ENCODE results near the gene NCEH1. TPM values are rescaled to one million over a fixed set of nuclear protein-coding genes. Genes with fewer than 3 reads are reported as not detected.
"Not testable (repeated sequence)": the region's sequence is repeated elsewhere in the genome, so short reads cannot be mapped to it uniquely, and the experiment has no call there.

The NCEH1 gene
- total RNA-seq, 1 experiment from 2014 or later, result 11.5 TPM

DNA sequence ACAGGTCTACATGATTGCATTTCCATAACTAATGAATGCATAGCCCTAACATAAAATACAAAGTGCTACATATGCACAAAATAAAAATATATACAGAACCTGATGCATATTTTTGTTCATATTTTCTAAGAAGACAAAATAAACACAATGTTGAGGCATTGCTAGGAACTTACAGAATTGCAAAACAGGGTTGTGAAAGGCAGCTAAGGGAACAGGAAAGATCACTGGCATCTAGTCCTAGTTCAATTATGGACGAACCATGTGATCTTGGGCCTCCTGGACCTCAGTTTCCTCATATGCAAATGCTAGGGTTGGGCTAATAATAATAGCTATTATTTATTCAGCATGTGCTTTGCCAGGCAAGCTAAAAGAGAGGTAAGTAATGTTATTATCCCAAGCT is 15.5 kb upstream of the NCEH1 start:
- Histone ChIP-seq H3K9me2 (ENCODE audit: insufficient read depth) (no peaks in the 10 kb centered on the region), H2AFZ (ENCODE audit: low read depth, low read length, poor library complexity, severe bottlenecking) (no peak overlapping the region), H3K36me3 (ENCODE audit: control insufficient read depth in 1 of 2, insufficient read depth in 2 of 2, low read length in 2 of 2) (no peaks in the 10 kb centered on the region), H3K9me3 (ENCODE audit: control insufficient read depth in 1 of 2, insufficient read depth in 1 of 2, low read depth in 1 of 2, low read length in 2 of 2) (no peaks in the 10 kb centered on the region), H3K4me3 (replicated peaks in 1 of 2; ENCODE audit: low read depth in 1 of 2, low read length in 2 of 2) (no peak overlapping the region), H3K4me1 (ENCODE audit: control insufficient read depth in 1 of 2, insufficient read depth in 2 of 2, low read length in 2 of 2) (no peaks in the 10 kb centered on the region), H4K20me1 (ENCODE audit: insufficient read depth) (no peaks in the 10 kb centered on the region), H3K27ac (ENCODE audit: low read depth, low read length) (no peak overlapping the region), H3K9ac (ENCODE audit: low read length) (no peak overlapping the region), H3K79me2 (ENCODE audit: insufficient read depth, low read length) (no peaks in the 10 kb centered on the region), H3K4me2 (ENCODE audit: low read length) (no peak overlapping the region), H3K27me3 (ENCODE audit: insufficient read depth, low read length) (no peaks in the 10 kb centered on the region)
- intact Hi-C loops (cut with micrococcal nuclease), result no loop called here
- POLR2A ChIA-PET, result no interaction called here
- no peak for TF ChIP-seq CBX3 (IDR thresholded peaks at IDR 0.05; ENCODE audit: low read depth)
- no peak for TF ChIP-seq EGR1 (IDR thresholded peaks at IDR 0.05; ENCODE audit: low read depth)
- TF ChIP-seq EZH2 (IDR thresholded peaks at IDR 0.05), result no peak
- TF ChIP-seq, protein P1, sequence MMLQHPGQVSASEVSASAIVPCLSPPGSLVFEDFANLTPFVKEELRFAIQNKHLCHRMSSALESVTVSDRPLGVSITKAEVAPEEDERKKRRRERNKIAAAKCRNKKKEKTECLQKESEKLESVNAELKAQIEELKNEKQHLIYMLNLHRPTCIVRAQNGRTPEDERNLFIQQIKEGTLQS (IDR thresholded peaks at IDR 0.05), result no peak
- DNase-seq (ENCODE audit: low read depth, low spot score) (no peak), ATAC-seq (no peak)
- CTCF ChIA-PET, result interaction anchor here (0.6 kb wide), 1 partner anchor 9 kb away, joined by 3 read pairs; no protein-coding TSS in a partner anchor
- no TSS peak for BruUV-seq (replicated peaks)
- RAD21 ChIA-PET (ENCODE audit: low non-redundant PET in 1 of 2, low total read pairs in 2 of 2, uncharacterized antibody in 2 of 2, unreplicated experiment in 2 of 2), result no interaction called here

DNA sequence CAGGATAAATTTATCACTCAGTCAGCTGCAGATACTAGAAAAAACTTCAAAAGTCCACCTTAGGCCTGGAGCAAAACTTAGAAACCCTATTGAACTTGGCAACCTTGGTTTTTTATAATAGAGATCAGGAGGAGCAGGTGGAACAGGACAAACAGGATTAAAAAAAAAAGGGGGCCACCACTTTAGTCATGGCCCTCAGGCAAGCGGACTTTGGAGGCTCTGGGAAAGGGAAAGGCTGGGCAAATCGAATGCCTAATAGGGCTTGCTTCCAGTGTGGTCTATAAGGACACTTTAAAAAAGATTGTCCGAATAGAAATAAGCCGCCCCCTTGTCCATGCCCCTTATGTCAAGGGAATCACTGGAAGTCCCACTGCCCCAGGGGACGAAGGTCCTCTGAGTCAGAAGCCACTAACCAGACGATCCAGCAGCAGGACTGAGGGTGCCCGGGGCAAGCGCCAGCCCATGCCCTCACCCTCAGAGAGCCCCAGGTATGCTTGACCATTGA is 11.7 kb upstream of the NCEH1 start:
- intact Hi-C loops (cut with micrococcal nuclease); H2AFZ ChIP-seq (ENCODE audit: low read depth, low read length, poor library complexity, severe bottlenecking); H3K9me2 ChIP-seq (ENCODE audit: insufficient read depth): not testable (repeated sequence)

More for the DNA sequence above, 11.7 kb upstream of the NCEH1 start:
- H3K79me2 ChIP-seq (ENCODE audit: insufficient read depth, low read length); BruUV-seq (replicated peaks); H3K4me2 ChIP-seq (ENCODE audit: low read length); H3K9me3 ChIP-seq (ENCODE audit: control insufficient read depth in 1 of 2, insufficient read depth in 1 of 2, low read depth in 1 of 2, low read length in 2 of 2); ATAC-seq; CTCF ChIA-PET; H3K27me3 ChIP-seq (ENCODE audit: insufficient read depth, low read length); H3K27ac ChIP-seq (ENCODE audit: low read depth, low read length); H3K36me3 ChIP-seq (ENCODE audit: control insufficient read depth in 1 of 2, insufficient read depth in 2 of 2, low read length in 2 of 2); H3K4me3 ChIP-seq (replicated peaks in 1 of 2; ENCODE audit: low read depth in 1 of 2, low read length in 2 of 2); H4K20me1 ChIP-seq (ENCODE audit: insufficient read depth); DNase-seq (ENCODE audit: low read depth, low spot score); POLR2A ChIA-PET; H3K9ac ChIP-seq (ENCODE audit: low read length); H3K4me1 ChIP-seq (ENCODE audit: control insufficient read depth in 1 of 2, insufficient read depth in 2 of 2, low read length in 2 of 2); RAD21 ChIA-PET (ENCODE audit: low non-redundant PET in 1 of 2, low total read pairs in 2 of 2, uncharacterized antibody in 2 of 2, unreplicated experiment in 2 of 2): not testable (repeated sequence)

All from HCT116 (cell line).